Body of pancreas (tissue), 4 donors: Measurements from ENCODE around the gene DLGAP1.

Source experiments
- CTCF ChIP-seq, 7 experiments: fragments of 450-650 bp in 4 of 7; fragments of 200-600 bp in 3 of 7; sonication (generic) in 3 of 7; IDR thresholded peaks; one replicate each; pipeline ENCODE4 v1.5.1; 2016 to 2019; ENCODE audit warnings: antibody characterized with exemption in 7 of 7
- POLR2A ChIP-seq, 3 donors: fragments of 450-650 bp; IDR thresholded peaks; one replicate each; pipeline ENCODE4 v1.6.1; 2016; ENCODE audit warnings: antibody characterized with exemption in 3 of 3, mild to moderate bottlenecking in 2 of 3

- no peak for TF ChIP-seq CTCF (IDR thresholded peaks at IDR 0.05)
- TF ChIP-seq POLR2A (IDR thresholded peaks at IDR 0.05), result no peak
Observed at GRCh38 chr18:4285525-4285924, 169.6 kb downstream of the DLGAP1 start.
